Smooth muscle cell (in vitro differentiated cells): ENCODE results near the gene PRICKLE4. TPM values are rescaled to one million over a fixed set of nuclear protein-coding genes. Genes with fewer than 3 reads are reported as not detected.

Source experiments
- DNase-seq: peaks from one replicate; lab custom pipeline; 2025; ENCODE audit not compliant: unreplicated experiment; lab: John Stamatoyannopoulos, UW
- H2AFZ ChIP-seq: fragments of 200-600 bp; sonication (generic); 2 replicates; pipeline ENCODE4 v1.6.0; 2016; ENCODE audit warnings: antibody characterized with exemption, low read depth, mild to moderate bottlenecking
- H3F3A ChIP-seq: fragments of 200-600 bp; sonication (generic); 2 replicates; pipeline ENCODE4 v1.6.0; 2017; ENCODE audit warnings: antibody characterized with exemption, low read depth
- H3K27ac ChIP-seq: fragments of 200-600 bp; sonication (generic); 2 replicates; pipeline ENCODE4 v1.5.1; 2016; ENCODE audit warnings: low read depth, mild to moderate bottlenecking
- H3K27me3 ChIP-seq: fragments of 200-600 bp; sonication (generic); 2 replicates; pipeline ENCODE4 v1.6.1; 2016; ENCODE audit warnings: low read depth, mild to moderate bottlenecking
- H3K36me3 ChIP-seq: fragments of 200-600 bp; sonication (generic); 2 replicates; pipeline ENCODE4 v1.5.1; 2016; ENCODE audit warnings: low read depth
- H3K4me1 ChIP-seq: fragments of 200-600 bp; sonication (generic); 2 replicates; pipeline ENCODE4 v1.5.1; 2016; ENCODE audit warnings: low read depth
- H3K4me2 ChIP-seq: fragments of 200-600 bp; sonication (generic); 2 replicates; pipeline ENCODE4 v1.6.0; 2016; ENCODE audit warnings: mild to moderate bottlenecking
- H3K4me3 ChIP-seq: fragments of 200-600 bp; sonication (generic); 2 replicates; pipeline ENCODE4 v1.5.1; 2016; ENCODE audit warnings: mild to moderate bottlenecking
- H3K79me2 ChIP-seq: fragments of 200-600 bp; sonication (generic); 2 replicates; pipeline ENCODE4 v1.6.0; 2016; ENCODE audit warnings: low read depth, mild to moderate bottlenecking
- H3K9ac ChIP-seq: fragments of 200-600 bp; sonication (generic); 2 replicates; pipeline ENCODE4 v1.6.0; 2016; ENCODE audit warnings: low read depth
- H3K9me3 ChIP-seq: fragments of 200-600 bp; sonication (generic); replicated peaks from 2 replicates; pipeline ENCODE4 v1.5.1; 2016; ENCODE audit warnings: low read depth
- H4K20me1 ChIP-seq: fragments of 200-600 bp; sonication (generic); 2 replicates; pipeline ENCODE4 v1.6.0; 2016; ENCODE audit warnings: low read depth
- WGBS: methylation state at CpG from one replicate; pipeline ENCODE4 v1.1.7; 2016; ENCODE audit warnings: low lambda C conversion rate; 5-methylcytosine and 5-hydroxymethylcytosine counted together
- polyA plus RNA-seq: library from polyadenylated mRNA; unstranded; fragments of >200 nt; fragmentation: Nextera tagmentation; extraction: Ambion mirVana; gene quantifications from 2 replicates; pipeline ENCODE4 v1.2.1, GENCODE V29; 2016
- total RNA-seq: library from RNA; depleted of rRNA; stranded (reverse); fragments of >200 nt; gene quantifications from 2 replicates; pipeline ENCODE4 v1.2.3, GENCODE V29; 2014
- TF ChIP-seq, protein P1 (sequence below): fragments of 200-600 bp; sonication (generic); IDR thresholded peaks from 2 replicates; pipeline ENCODE4 v1.5.1; 2017; ENCODE audit warnings: borderline replicate concordance, mild to moderate bottlenecking, antibody characterized with exemption; ENCODE audit not compliant: insufficient read depth, poor library complexity, severe bottlenecking

The PRICKLE4 gene
- total and polyA plus RNA-seq, 2 experiments from 2014 or later = 2.0 TPM; not detected in 1

GRCh38 chr6:41736800-41737555 is 43.6 kb upstream of the PRICKLE4 start:
- Histone ChIP-seq H3K36me3 (no peaks in the 10 kb centered on the region), H3K4me2 (no peak overlapping the region), H3K79me2 (peaks cover 3% of the 10 kb centered on the region), H3K4me3 (no peak overlapping the region), H3F3A (peaks cover 9% of the 10 kb centered on the region), H3K27me3 (no peaks in the 10 kb centered on the region), H3K4me1 (peaks cover 18% of the 10 kb centered on the region), H4K20me1 (no peaks in the 10 kb centered on the region), H3K9me3 (no peaks in the 10 kb centered on the region), H2AFZ (no peak overlapping the region), H3K27ac (no peak overlapping the region), H3K9ac (no peak overlapping the region)
- TF ChIP-seq, protein P1, sequence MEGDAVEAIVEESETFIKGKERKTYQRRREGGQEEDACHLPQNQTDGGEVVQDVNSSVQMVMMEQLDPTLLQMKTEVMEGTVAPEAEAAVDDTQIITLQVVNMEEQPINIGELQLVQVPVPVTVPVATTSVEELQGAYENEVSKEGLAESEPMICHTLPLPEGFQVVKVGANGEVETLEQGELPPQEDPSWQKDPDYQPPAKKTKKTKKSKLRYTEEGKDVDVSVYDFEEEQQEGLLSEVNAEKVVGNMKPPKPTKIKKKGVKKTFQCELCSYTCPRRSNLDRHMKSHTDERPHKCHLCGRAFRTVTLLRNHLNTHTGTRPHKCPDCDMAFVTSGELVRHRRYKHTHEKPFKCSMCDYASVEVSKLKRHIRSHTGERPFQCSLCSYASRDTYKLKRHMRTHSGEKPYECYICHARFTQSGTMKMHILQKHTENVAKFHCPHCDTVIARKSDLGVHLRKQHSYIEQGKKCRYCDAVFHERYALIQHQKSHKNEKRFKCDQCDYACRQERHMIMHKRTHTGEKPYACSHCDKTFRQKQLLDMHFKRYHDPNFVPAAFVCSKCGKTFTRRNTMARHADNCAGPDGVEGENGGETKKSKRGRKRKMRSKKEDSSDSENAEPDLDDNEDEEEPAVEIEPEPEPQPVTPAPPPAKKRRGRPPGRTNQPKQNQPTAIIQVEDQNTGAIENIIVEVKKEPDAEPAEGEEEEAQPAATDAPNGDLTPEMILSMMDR = no peak
- WGBS = 94% methylated on average over 13 of the region's 13 CpGs
- DNase-seq = no peak

DNA sequence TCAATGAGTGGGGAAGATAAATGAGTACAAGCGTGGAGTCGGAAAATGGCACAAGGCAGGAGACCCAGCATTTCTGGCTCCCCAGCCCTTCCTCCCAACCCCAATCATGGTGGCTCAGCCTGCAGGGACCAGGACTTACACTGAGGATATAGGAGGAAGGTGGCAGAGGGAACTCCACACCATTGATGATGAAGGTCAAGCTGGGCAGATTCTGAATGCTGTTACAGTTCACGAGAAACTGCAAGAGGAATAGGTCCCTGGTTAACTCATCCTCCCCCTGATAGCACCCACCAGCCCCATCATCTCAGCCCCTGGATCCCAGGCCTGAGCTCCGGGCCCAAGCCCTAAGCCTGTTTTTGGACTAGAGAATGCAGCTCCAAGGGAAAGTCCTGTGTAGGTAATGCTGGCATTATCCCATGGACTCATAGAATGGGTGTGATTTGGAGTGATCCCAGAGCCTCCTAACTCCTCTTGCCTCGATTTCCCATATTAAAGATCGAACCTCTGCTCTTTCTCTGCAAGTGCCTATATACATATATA is 42.9 kb upstream of the PRICKLE4 start:
- Histone ChIP-seq H3K4me1 (peaks cover 13% of the 10 kb centered on the region), H3K79me2 (no peaks in the 10 kb centered on the region), H3K27ac (no peak overlapping the region), H3K36me3 (no peaks in the 10 kb centered on the region), H3K9ac (no peak overlapping the region), H3K4me3 (no peak overlapping the region), H3K27me3 (no peaks in the 10 kb centered on the region), H3F3A (peaks cover 4% of the 10 kb centered on the region), H2AFZ (no peak overlapping the region), H3K4me2 (no peak overlapping the region), H3K9me3 (no peaks in the 10 kb centered on the region), H4K20me1 (no peaks in the 10 kb centered on the region)
- no peak for DNase-seq
- WGBS = 93% methylated on average over 6 of the region's 6 CpGs
- TF ChIP-seq, protein P1 = no peak

DNA sequence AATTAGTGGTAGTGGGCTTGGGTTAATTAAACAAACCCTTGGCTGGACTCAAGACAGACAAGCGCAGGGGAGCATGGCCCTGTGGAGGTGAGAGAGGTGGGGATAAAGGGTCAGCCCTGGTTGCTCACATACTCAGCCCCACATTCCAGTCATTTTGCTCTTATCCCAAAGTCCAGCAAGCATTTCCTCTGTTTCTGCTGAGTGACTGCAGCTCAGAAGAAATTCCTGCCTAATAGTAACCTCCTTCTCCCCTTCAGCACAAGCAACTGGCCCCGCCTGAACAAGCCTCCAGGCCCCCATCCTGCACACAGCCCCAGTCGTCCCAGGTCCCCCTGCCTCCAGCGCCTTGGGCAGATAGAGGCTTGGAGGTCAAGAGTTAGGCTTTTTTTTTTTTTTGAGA is 41.5 kb upstream of the PRICKLE4 start:
- TF ChIP-seq, protein P1 = no peak
- H3K9me3 ChIP-seq = no peaks in the 10 kb centered on the region
- H3K27ac ChIP-seq = no peak overlapping the region
- no peaks in the 10 kb centered on the region for H4K20me1 ChIP-seq
- H3K9ac ChIP-seq = no peak overlapping the region
- H2AFZ ChIP-seq = no peak overlapping the region
- no peaks in the 10 kb centered on the region for H3K27me3 ChIP-seq
- H3K4me1 ChIP-seq = peaks cover 3% of the 10 kb centered on the region
- no peak for DNase-seq
- WGBS = 45% methylated on average over 4 of the region's 4 CpGs
- H3F3A ChIP-seq = no peaks in the 10 kb centered on the region
- H3K36me3 ChIP-seq = no peaks in the 10 kb centered on the region
- H3K4me2 ChIP-seq = no peak overlapping the region
- no peaks in the 10 kb centered on the region for H3K79me2 ChIP-seq
- no peak overlapping the region for H3K4me3 ChIP-seq
